Gastroesophageal sphincter (tissue), 4 donors: ENCODE results near the gene EFCAB13. TPM values are rescaled to one million over a fixed set of nuclear protein-coding genes. Genes with fewer than 3 reads are reported as not detected.
A peak's percentile ranks its signal among the peaks of the same experiment; 100 is the strongest.

Source experiments
- ATAC-seq: fragments of 150-250 bp; one replicate; pipeline ENCODE4 v1.9.1; 2016; ENCODE audit warnings: mild to moderate bottlenecking, moderate library complexity
- H3K27ac ChIP-seq, 4 donors: fragments of 200-600 bp; sonication (generic) in 3 of 4; 1 replicate in 3 of 4; 2 replicates in 1 of 4; pipeline ENCODE4 v1.5.1; 2016 to 2019
- H3K27me3 ChIP-seq: fragments of 200-600 bp; sonication (generic); one replicate; pipeline ENCODE4 v1.5.1; 2019
- H3K36me3 ChIP-seq, 2 donors: fragments of 200-600 bp; sonication (generic); one replicate each; pipeline ENCODE4 v1.5.1; 2019; ENCODE audit warnings: control low read depth in 1 of 2
- H3K4me1 ChIP-seq, 3 donors: fragments of 200-600 bp; sonication (generic); 1 replicate in 2 of 3; 2 replicates in 1 of 3; pipeline ENCODE4 v1.5.1; 2016 to 2019; ENCODE audit warnings: control low read depth in 2 of 3
- H3K4me3 ChIP-seq, 2 donors: fragments of 200-600 bp; sonication (generic); one replicate each; pipeline ENCODE4 v1.5.1; 2019; ENCODE audit warnings: mild to moderate bottlenecking in 1 of 2, moderate library complexity in 1 of 2
- H3K9me3 ChIP-seq, 3 donors: fragments of 200-600 bp; sonication (generic); one replicate each; pipeline ENCODE4 v1.5.1; 2017 to 2019; ENCODE audit warnings: control low read depth in 2 of 3
- EP300 ChIP-seq: sonication (generic); formaldehyde crosslinking; IDR thresholded peaks from one replicate; pipeline ENCODE4 v1.6.1; 2017; ENCODE audit warnings: antibody characterized with exemption, mild to moderate bottlenecking
- POLR2A ChIP-seq, 2 donors: fragments of 450-650 bp; IDR thresholded peaks; one replicate each; pipeline ENCODE4 v1.6.1; 2017; ENCODE audit warnings: antibody characterized with exemption in 2 of 2, mild to moderate bottlenecking in 2 of 2, moderate library complexity in 1 of 2
- POLR2AphosphoS5 ChIP-seq: sonication (generic); formaldehyde crosslinking; IDR thresholded peaks from one replicate; pipeline ENCODE4 v1.6.1; 2017; ENCODE audit warnings: antibody characterized with exemption
- WGBS, 2 donors: methylation state at CpG; one replicate each; pipeline ENCODE4 v1.1.5; 2018; ENCODE audit warnings: low coverage in 1 of 2; 5-methylcytosine and 5-hydroxymethylcytosine counted together
- total RNA-seq, 4 donors: library from RNA; depleted of rRNA; stranded (reverse); fragments of >200 nt; gene quantifications; one replicate each; pipeline ENCODE4 v1.1.0, GENCODE V29; 2016
- TF ChIP-seq, protein P1 (sequence below), 4 experiments: fragments of 200-600 bp in 2 of 4; fragments of 450-650 bp in 2 of 4; sonication (generic) in 1 of 4; IDR thresholded peaks; one replicate each; pipeline ENCODE4 v1.5.1; 2017 to 2019; ENCODE audit warnings: antibody characterized with exemption in 4 of 4, mild to moderate bottlenecking in 2 of 4, moderate library complexity in 2 of 4

EFCAB13 gene
- total RNA-seq, 4 donors from 2014 or later = 7.0 to 14.5 (median 8.6) TPM

- TF ChIP-seq EP300 = no peak
- no peak for TF ChIP-seq POLR2A (IDR thresholded peaks at IDR 0.05)
- TF ChIP-seq POLR2AphosphoS5 = no peak
- TF ChIP-seq, protein P1, sequence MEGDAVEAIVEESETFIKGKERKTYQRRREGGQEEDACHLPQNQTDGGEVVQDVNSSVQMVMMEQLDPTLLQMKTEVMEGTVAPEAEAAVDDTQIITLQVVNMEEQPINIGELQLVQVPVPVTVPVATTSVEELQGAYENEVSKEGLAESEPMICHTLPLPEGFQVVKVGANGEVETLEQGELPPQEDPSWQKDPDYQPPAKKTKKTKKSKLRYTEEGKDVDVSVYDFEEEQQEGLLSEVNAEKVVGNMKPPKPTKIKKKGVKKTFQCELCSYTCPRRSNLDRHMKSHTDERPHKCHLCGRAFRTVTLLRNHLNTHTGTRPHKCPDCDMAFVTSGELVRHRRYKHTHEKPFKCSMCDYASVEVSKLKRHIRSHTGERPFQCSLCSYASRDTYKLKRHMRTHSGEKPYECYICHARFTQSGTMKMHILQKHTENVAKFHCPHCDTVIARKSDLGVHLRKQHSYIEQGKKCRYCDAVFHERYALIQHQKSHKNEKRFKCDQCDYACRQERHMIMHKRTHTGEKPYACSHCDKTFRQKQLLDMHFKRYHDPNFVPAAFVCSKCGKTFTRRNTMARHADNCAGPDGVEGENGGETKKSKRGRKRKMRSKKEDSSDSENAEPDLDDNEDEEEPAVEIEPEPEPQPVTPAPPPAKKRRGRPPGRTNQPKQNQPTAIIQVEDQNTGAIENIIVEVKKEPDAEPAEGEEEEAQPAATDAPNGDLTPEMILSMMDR (IDR thresholded peaks at IDR 0.05) = no peak
- peaks cover 0 to 32% (median 15%) of the 10 kb centered on the region in 3 donors for H3K4me1 ChIP-seq
- H3K27me3 ChIP-seq = no peaks in the 10 kb centered on the region
- WGBS, 2 donors = 100% methylated on average over 2 of the region's 14 CpGs; no CpG with 5 or more reads in 1 of the 2 donors
- ATAC-seq = no peak
- H3K4me3 ChIP-seq = no peak overlapping the region
- no peak overlapping the region for H3K27ac ChIP-seq
- peaks cover 0 to 66% of the 10 kb centered on the region in 2 donors for H3K36me3 ChIP-seq
- no peaks in the 10 kb centered on the region for H3K9me3 ChIP-seq
Measured at GRCh38 chr17:47292206-47292605, 31.5 kb upstream of the EFCAB13 start.

- no peaks in the 10 kb centered on the region for H3K9me3 ChIP-seq
- H3K4me1 ChIP-seq = peaks cover 0 to 39% (median 15%) of the 10 kb centered on the region in 3 donors
- no peak for ATAC-seq
- H3K27me3 ChIP-seq = no peaks in the 10 kb centered on the region
- no peak for TF ChIP-seq EP300
- TF ChIP-seq POLR2A (IDR thresholded peaks at IDR 0.05) = no peak
- TF ChIP-seq POLR2AphosphoS5 = no peak
- TF ChIP-seq, protein P1 (IDR thresholded peaks at IDR 0.05) = no peak
- 66 to 69% methylated on average over 5 to 8 of the region's 14 CpGs for WGBS, 2 donors
- H3K4me3 ChIP-seq = no peak overlapping the region
- peaks cover 0 to 53% of the 10 kb centered on the region in 2 donors for H3K36me3 ChIP-seq
- peak overlapping the region in 3 of 4 donors; percentile 60 to 66 (median 62) for H3K27ac ChIP-seq
Measured at GRCh38 chr17:47295037-47295873, 28.5 kb upstream of the EFCAB13 start.

- Histone ChIP-seq H3K4me3 (no peak overlapping the region), H3K27me3 (no peaks in the 10 kb centered on the region), H3K4me1 (peaks cover 0 to 39% (median 15%) of the 10 kb centered on the region in 3 donors), H3K9me3 (no peaks in the 10 kb centered on the region), H3K27ac (peak overlapping the region in 3 of 4 donors; percentile 60 to 65 (median 62)), H3K36me3 (peaks cover 0 to 53% of the 10 kb centered on the region in 2 donors)
- ATAC-seq = no peak
- TF ChIP-seq POLR2A (IDR thresholded peaks at IDR 0.05) (no peak), EP300 (no peak), POLR2AphosphoS5 (no peak)
- TF ChIP-seq, protein P1 (IDR thresholded peaks at IDR 0.05) = no peak
- WGBS, 2 donors = 53 to 100% methylated on average over 1 to 4 of the region's 6 CpGs
Measured at GRCh38 chr17:47295874-47296255, 27.9 kb upstream of the EFCAB13 start.

GRCh38 chr17:47297661-47298400 is 25.9 kb upstream of the EFCAB13 start:
- Histone ChIP-seq H3K27me3 (no peaks in the 10 kb centered on the region), H3K9me3 (peaks cover 0 to 13% (median 0%) of the 10 kb centered on the region in 3 donors), H3K36me3 (peaks cover 0 to 53% of the 10 kb centered on the region in 2 donors), H3K27ac (peak overlapping the region in 2 of 4 donors; percentile 24 to 44), H3K4me1 (peaks cover 0 to 39% (median 15%) of the 10 kb centered on the region in 3 donors), H3K4me3 (no peak overlapping the region)
- WGBS, 2 donors = 93 to 95% methylated on average over 4 of the region's 4 CpGs
- no peak for ATAC-seq
- TF ChIP-seq POLR2AphosphoS5 (no peak), POLR2A (IDR thresholded peaks at IDR 0.05) (no peak), EP300 (no peak)
- TF ChIP-seq, protein P1 (IDR thresholded peaks at IDR 0.05) = no peak
